IPS DF 6.9 (cell line): ENCODE data around the gene MIP.

Experiments used
- DNase-seq: peaks from one replicate; pipeline ENCODE4 v3.0.0-alpha.2; 2013; ENCODE audit warnings: low read depth, low spot score
- H3K27ac ChIP-seq: one replicate; pipeline ENCODE4 v1.5.1; 2013; ENCODE audit warnings: low read length, control low read depth
- H3K27me3 ChIP-seq: 2 replicates; pipeline ENCODE4 v1.6.1; 2013; ENCODE audit warnings: mild to moderate bottlenecking, low read length; ENCODE audit not compliant: control insufficient read depth, insufficient read depth
- H3K36me3 ChIP-seq: 2 replicates; pipeline ENCODE4 v1.6.1; 2013; ENCODE audit warnings: low read length; ENCODE audit not compliant: control insufficient read depth, insufficient read depth
- H3K4me1 ChIP-seq: 2 replicates; pipeline ENCODE4 v1.6.1; 2013; ENCODE audit warnings: low read length; ENCODE audit not compliant: control insufficient read depth, insufficient read depth
- H3K4me3 ChIP-seq: 2 replicates; pipeline ENCODE4 v1.5.1; 2013; ENCODE audit warnings: mild to moderate bottlenecking, low read length
- H3K9me3 ChIP-seq: 2 replicates; pipeline ENCODE4 v1.6.1; 2013; ENCODE audit warnings: low read length, inconsistent platforms; ENCODE audit not compliant: control insufficient read depth, insufficient read depth
- WGBS: extraction: QIAGEN DNeasy Blood & Tissue Kit; methylation state at CpG from one replicate; pipeline ENCODE4 v1.1.7; 2013; ENCODE audit warnings: mixed read lengths, missing lambda C conversion rate; ENCODE audit not compliant: insufficient read length, insufficient coverage; 5-methylcytosine and 5-hydroxymethylcytosine counted together

Gene MIP

DNA sequence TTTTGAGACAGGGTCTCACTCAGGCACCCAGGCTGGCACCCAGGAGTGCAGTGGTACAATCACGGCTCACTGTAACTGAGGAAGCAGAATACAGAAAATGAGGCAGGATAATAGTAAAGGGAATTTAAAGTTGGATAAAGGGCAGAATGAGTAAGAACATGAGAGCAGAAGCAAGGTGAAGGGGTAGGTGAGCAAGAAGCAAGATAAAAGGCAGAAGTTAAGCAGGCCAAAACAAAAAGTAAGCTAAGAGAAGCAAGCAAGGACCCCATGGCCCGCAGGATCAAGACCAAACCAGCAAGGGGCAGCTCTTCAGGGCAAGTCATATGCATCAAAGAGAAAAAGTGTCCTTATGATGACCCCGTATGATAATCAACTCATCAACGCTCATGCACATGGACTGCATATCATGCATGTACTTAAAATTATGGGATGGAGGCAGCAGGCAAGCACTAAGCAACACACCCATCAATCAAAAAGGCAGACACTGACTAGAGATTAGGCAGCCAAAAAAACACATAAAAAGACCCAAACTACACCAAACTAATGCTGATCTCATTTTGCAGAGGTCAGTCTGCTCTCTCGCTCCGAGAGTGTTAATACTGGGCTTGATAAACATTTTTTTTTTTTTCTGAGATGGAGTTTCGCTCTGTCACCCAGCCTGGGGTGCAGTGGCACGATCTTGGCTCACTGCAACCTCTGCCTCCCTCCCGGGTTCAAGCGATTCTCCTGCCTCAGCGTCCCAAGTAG, 16.9 kb downstream of the MIP start:
- Histone ChIP-seq H3K27me3 (no peaks in the 10 kb centered on the region), H3K36me3 (no peaks in the 10 kb centered on the region), H3K4me1 (no peaks in the 10 kb centered on the region), H3K27ac (no peak overlapping the region), H3K4me3 (no peak overlapping the region), H3K9me3 (no peaks in the 10 kb centered on the region)
- no CpG with 5 or more reads among the region's 11 CpGs for whole genome bisulfite sequencing
- DNase-seq = no peak

DNA sequence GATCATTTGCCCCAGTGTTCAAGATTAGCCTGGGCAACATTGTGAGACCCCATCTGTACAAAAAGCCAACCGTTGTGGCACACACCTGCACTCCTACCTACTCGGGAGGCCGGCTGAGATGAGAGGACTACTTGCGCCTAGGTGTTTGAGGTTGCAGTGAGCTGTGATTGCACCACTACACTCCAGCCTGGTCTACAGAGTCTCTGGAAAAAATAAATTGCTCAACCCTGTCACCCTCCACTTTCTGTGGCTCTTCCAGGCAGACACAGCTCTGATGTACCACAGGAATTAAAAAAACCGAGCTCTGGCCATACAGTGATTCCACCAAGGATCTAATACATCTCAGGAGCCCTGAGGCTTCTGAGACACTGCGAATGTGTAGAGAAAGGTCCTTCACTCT, 19.6 kb downstream of the MIP start:
- Histone ChIP-seq H3K27ac (no peak overlapping the region), H3K27me3 (no peaks in the 10 kb centered on the region), H3K4me1 (no peaks in the 10 kb centered on the region), H3K9me3 (no peaks in the 10 kb centered on the region), H3K4me3 (no peak overlapping the region), H3K36me3 (peaks cover 13% of the 10 kb centered on the region)
- no peak for DNase-seq
- WGBS = no CpG with 5 or more reads among the region's 6 CpGs

DNA sequence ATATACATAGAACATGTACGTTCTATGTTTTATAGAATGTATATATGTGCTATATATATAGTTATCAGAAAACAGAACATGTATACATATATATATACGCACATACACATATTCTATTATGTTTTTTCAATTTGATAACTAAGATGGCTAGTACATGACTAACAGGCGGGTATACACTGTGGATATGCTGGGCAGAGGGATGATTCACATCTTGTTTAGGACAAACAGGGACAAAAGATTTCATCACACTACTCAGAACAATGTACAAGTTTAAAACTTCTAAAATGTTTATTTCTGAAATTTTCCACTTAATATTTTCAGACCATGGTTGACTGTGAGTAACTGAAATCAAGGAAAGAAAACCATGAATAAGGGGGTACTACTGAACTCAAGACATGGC, 22.6 kb downstream of the MIP start:
- Histone ChIP-seq H3K4me1 (no peaks in the 10 kb centered on the region), H3K27ac (no peak overlapping the region), H3K36me3 (peaks cover 31% of the 10 kb centered on the region), H3K9me3 (no peaks in the 10 kb centered on the region), H3K27me3 (no peaks in the 10 kb centered on the region), H3K4me3 (no peak overlapping the region)
- no CpG with 5 or more reads among the region's 3 CpGs for WGBS
- DNase-seq = no peak

DNA sequence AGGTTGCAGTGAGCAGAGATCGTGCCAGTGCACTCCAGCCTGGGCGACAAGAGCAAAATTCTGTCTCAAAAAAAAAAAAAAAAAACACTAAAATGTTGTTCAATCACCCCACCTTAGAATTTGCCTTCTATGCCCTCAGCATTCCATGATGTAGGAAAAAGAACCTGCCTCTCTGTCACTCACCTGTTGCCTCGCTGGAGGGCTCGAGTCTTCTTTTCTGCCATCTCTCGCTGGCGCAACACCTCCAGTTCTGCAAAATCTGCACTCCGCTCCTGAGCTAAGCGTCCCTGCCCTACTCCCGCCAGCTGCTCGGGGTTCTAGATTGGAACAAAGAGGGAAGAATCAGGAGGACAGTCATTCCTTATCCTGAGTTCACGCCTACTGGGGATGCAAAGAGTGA, 23.2 kb downstream of the MIP start:
- no peak for DNase-seq
- H3K4me1 ChIP-seq = no peaks in the 10 kb centered on the region
- peaks cover 31% of the 10 kb centered on the region for H3K36me3 ChIP-seq
- no peak overlapping the region for H3K4me3 ChIP-seq
- no peaks in the 10 kb centered on the region for H3K27me3 ChIP-seq
- no peak overlapping the region for H3K27ac ChIP-seq
- no peaks in the 10 kb centered on the region for H3K9me3 ChIP-seq
- no CpG with 5 or more reads among the region's 11 CpGs for WGBS

DNA sequence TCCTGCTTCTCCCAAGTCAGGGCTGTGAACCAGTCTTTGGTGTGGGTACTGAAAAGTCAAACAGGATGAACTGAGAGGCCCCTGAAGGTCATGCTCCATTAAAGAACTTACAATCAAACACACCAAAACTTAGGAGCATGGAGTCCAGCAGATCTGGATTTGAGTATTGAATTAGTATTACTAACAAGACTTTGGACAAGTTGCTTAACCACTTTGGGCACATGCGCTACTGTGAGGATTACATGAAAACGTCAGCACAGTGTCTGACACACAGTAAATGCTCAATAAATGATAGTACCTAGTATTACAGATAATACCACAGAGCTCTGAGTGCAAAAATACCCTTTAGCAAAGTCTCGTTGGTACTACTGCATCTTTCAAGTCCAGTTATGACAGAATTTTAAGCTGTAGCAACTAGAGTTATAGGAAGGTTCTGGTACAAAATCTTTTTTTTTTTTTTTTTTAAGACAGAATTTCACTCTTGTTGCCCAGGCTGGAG, 28.5 kb downstream of the MIP start:
- H3K27ac ChIP-seq = no peak overlapping the region
- peaks cover 48% of the 10 kb centered on the region for H3K36me3 ChIP-seq
- no peak overlapping the region for H3K4me3 ChIP-seq
- H3K9me3 ChIP-seq = no peaks in the 10 kb centered on the region
- no peaks in the 10 kb centered on the region for H3K4me1 ChIP-seq
- DNase-seq = no peak
- H3K27me3 ChIP-seq = no peaks in the 10 kb centered on the region
- no CpG with 5 or more reads among the region's 3 CpGs for WGBS

DNA sequence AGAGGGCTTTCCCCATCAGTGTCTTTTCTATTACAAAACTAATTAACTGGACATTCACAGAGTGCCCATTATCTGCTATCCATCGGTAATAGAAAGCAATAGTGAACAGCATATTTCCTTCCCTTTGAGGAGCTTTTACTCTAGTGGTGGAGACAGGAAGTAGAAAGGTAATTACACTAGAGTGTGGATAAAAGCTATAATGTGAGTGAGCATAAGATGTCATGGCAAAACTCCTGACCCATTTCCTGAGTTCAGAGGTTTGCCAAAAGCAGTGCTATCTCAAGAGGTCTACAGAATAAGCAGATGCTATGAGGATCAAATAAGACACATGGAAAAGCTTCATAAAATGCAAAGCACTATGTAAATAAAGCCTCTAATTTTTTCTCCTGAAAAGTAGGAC, 29.3 kb downstream of the MIP start:
- peaks cover 48% of the 10 kb centered on the region for H3K36me3 ChIP-seq
- no peaks in the 10 kb centered on the region for H3K9me3 ChIP-seq
- no peak for DNase-seq
- no peaks in the 10 kb centered on the region for H3K4me1 ChIP-seq
- WGBS = no CpG with 5 or more reads among the region's 1 CpG
- no peak overlapping the region for H3K27ac ChIP-seq
- H3K27me3 ChIP-seq = no peaks in the 10 kb centered on the region
- no peak overlapping the region for H3K4me3 ChIP-seq

DNA sequence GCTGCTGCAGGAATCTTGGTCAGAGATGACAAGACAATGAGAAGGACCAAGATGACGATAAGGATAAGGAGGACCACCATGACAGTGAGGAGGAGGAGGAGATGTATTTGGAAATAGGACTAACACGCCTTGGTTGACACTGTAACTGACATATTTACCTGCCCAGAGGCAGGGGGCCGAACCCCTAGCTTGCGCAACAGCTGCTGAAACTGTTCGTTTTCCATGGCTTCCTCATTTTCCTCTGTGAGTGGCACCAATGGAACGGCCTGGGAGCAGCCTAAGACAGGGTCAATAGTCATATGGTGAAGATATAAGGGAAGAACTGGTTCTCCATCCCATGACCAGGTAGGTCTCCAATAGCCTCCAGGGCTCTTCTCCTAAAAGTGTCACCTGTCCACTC, 34.0 kb downstream of the MIP start:
- Histone ChIP-seq H3K4me3 (no peak overlapping the region), H3K4me1 (no peaks in the 10 kb centered on the region), H3K27me3 (no peaks in the 10 kb centered on the region), H3K9me3 (no peaks in the 10 kb centered on the region), H3K36me3 (peaks cover 32% of the 10 kb centered on the region), H3K27ac (no peak overlapping the region)
- no peak for DNase-seq
- WGBS = no CpG with 5 or more reads among the region's 6 CpGs

DNA sequence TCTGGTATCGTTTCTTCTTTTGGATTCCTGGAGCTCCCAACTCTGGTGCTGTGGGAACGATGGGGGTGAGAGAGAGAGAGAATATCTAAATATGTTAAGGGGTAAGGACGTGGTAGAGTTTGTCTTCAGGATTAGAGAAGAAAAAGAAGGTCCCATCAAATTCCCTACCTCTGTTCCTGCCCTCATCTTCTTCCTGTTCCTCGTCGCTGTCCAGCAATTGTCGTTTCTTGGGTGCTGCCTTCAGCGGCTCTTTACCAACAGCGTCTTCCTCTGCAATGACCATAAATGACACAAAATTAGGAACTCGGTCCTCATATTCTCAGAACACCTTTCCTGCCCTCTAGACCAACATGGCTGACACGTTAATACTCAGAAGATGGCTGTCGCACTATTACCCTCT, 36.7 kb downstream of the MIP start:
- DNase-seq = no peak
- no CpG with 5 or more reads among the region's 11 CpGs for WGBS
- H3K4me1 ChIP-seq = no peaks in the 10 kb centered on the region
- no peak overlapping the region for H3K4me3 ChIP-seq
- H3K27me3 ChIP-seq = no peaks in the 10 kb centered on the region
- H3K27ac ChIP-seq = no peak overlapping the region
- H3K9me3 ChIP-seq = no peaks in the 10 kb centered on the region
- H3K36me3 ChIP-seq = peaks cover 19% of the 10 kb centered on the region

DNA sequence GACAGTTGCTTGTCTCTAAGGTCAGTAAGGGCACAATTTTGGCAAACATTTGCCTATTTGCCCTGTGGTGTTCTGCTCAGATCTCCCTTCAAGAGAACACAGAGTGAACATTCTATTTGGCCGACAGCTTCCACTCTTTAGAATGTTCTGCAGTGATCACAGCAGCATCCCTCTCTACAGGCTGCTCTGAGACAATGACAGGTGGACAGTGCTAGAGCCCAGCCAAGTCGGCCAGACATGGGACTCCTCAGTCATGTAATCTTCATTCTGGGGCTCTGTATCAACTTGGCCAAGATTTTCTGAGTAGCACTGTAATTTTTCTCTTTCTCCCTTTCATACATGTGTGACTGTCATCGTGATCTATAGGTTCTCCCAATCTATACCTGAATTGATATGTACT, 40.1 kb downstream of the MIP start:
- WGBS = no CpG with 5 or more reads among the region's 3 CpGs
- peaks cover 3% of the 10 kb centered on the region; the same call in 1 of the 2 replicates for H3K36me3 ChIP-seq

DNA sequence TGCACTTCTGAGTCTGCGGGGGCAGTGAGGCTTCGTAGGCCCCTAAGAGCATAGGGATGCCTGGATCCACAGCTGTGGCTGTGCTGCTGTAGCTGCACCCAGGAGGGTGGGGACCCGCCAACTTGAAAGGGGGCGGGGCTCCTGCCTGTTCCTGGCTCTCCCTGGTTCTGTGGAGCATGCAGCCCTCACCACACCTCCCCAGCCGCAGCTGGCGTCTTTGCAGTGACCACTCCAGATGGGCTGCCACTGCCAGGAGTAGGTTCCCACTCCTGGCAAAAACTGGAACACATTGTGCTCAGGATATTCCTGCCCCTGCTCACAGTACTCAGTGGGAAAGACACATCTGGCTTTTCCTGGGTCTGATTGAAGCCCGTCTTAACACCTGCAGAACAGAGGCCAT, 41.1 kb downstream of the MIP start:
- H3K27ac ChIP-seq = no peak overlapping the region
- H3K4me3 ChIP-seq = no peak overlapping the region
- H3K9me3 ChIP-seq = no peaks in the 10 kb centered on the region
- no CpG with 5 or more reads among the region's 7 CpGs for WGBS
- no peaks in the 10 kb centered on the region for H3K27me3 ChIP-seq
- DNase-seq = no peak
- H3K36me3 ChIP-seq = peaks cover 3% of the 10 kb centered on the region; the same call in 1 of the 2 replicates
- no peaks in the 10 kb centered on the region for H3K4me1 ChIP-seq

More for the DNA sequence above, 40.1 kb downstream of the MIP start:
- Histone ChIP-seq H3K4me3 (no peak overlapping the region), H3K27ac (no peak overlapping the region), H3K4me1 (no peaks in the 10 kb centered on the region), H3K27me3 (no peaks in the 10 kb centered on the region), H3K9me3 (no peaks in the 10 kb centered on the region)
- no peak for DNase-seq
